ENCODE data around the gene OR14K1. TPM values are rescaled to one million over a fixed set of nuclear protein-coding genes. Genes with fewer than 3 reads are reported as not detected.
"Not testable (repeated sequence)": the region's sequence is repeated elsewhere in the genome, so short reads cannot be mapped to it uniquely, and the experiment has no call there.

Gene OR14K1
- total RNA-seq: not detected in 2 replicates
- long read RNA-seq: 0 reads

GRCh38 chr1:247738315-247738714 lies at the start of gene OR14K1:
Gene OR14K1 (plus strand): TSS chr1:247738615. CDS start chr1:247738615, 0 bp downstream.
- Mint-ChIP-seq H3K4me1 (no peaks in the 10 kb centered on the region), H3K36me3 (ENCODE audit: low read depth) (no peaks in the 10 kb centered on the region), H3K4me3 (no peak within 1 kb of the TSS), H3K27ac (ENCODE audit: unreplicated experiment) (no peak within 1 kb of the TSS), H3K9me3 (peaks cover 2% of the 10 kb centered on the region), H3K27me3 (ENCODE audit: low read depth) (no peaks in the 10 kb centered on the region)
- no peak for DNase-seq (ENCODE audit: low read depth, low spot score)
- TF ChIP-seq CTCF (conservative IDR thresholded peaks at IDR 0.05): no peak

GRCh38 chr1:247701338-247701737 lies 37.1 kb upstream of the OR14K1 start:
- no peak for TF ChIP-seq CTCF (conservative IDR thresholded peaks at IDR 0.05)
- H3K9me3 Mint-ChIP-seq: peaks cover 7% of the 10 kb centered on the region
- H3K27ac Mint-ChIP-seq (ENCODE audit: unreplicated experiment): no peak overlapping the region
- H3K4me3 Mint-ChIP-seq: no peak overlapping the region
- no peaks in the 10 kb centered on the region for H3K27me3 Mint-ChIP-seq (ENCODE audit: low read depth)
- H3K4me1 Mint-ChIP-seq: no peaks in the 10 kb centered on the region
- DNase-seq (ENCODE audit: low read depth, low spot score): no peak
- H3K36me3 Mint-ChIP-seq (ENCODE audit: low read depth): peaks cover 3% of the 10 kb centered on the region

- not testable (repeated sequence) for H3K4me1 Mint-ChIP-seq; H3K36me3 Mint-ChIP-seq (ENCODE audit: low read depth); H3K27ac Mint-ChIP-seq (ENCODE audit: unreplicated experiment); DNase-seq (ENCODE audit: low read depth, low spot score); H3K4me3 Mint-ChIP-seq; H3K27me3 Mint-ChIP-seq (ENCODE audit: low read depth)
- H3K9me3 Mint-ChIP-seq: peaks cover 24% of the 10 kb centered on the region
Observed at GRCh38 chr1:247710681-247711080, 27.7 kb upstream of the OR14K1 start.

GRCh38 chr1:247713753-247714152 lies 24.7 kb upstream of the OR14K1 start:
- H3K27me3 Mint-ChIP-seq (ENCODE audit: low read depth): no peaks in the 10 kb centered on the region
- TF ChIP-seq CTCF (conservative IDR thresholded peaks at IDR 0.05): no peak
- no peak for DNase-seq (ENCODE audit: low read depth, low spot score)
- H3K4me1 Mint-ChIP-seq: no peaks in the 10 kb centered on the region
- H3K36me3 Mint-ChIP-seq (ENCODE audit: low read depth): no peaks in the 10 kb centered on the region
- H3K9me3 Mint-ChIP-seq: peaks cover 12% of the 10 kb centered on the region
- H3K27ac Mint-ChIP-seq (ENCODE audit: unreplicated experiment): no peak overlapping the region
- H3K4me3 Mint-ChIP-seq: no peak overlapping the region

GRCh38 chr1:247716546-247716945 lies 21.9 kb upstream of the OR14K1 start, which contains the start of gene OR6F1:
Gene OR6F1 (minus strand): TSS chr1:247716646. CDS start chr1:247712755, 3,891 bp downstream.
- Mint-ChIP-seq H3K4me1 (no peaks in the 10 kb centered on the region), H3K27ac (ENCODE audit: unreplicated experiment) (no peak within 1 kb of the TSS), H3K36me3 (ENCODE audit: low read depth) (no peaks in the 10 kb centered on the region), H3K4me3 (no peak within 1 kb of the TSS), H3K9me3 (peaks cover 2% of the 10 kb centered on the region), H3K27me3 (ENCODE audit: low read depth) (no peaks in the 10 kb centered on the region)
- no peak for DNase-seq (ENCODE audit: low read depth, low spot score)
- no peak for TF ChIP-seq CTCF (conservative IDR thresholded peaks at IDR 0.05)

- TF ChIP-seq CTCF (conservative IDR thresholded peaks at IDR 0.05): no peak
- H3K9me3 Mint-ChIP-seq: peaks cover 4% of the 10 kb centered on the region
- H3K36me3 Mint-ChIP-seq (ENCODE audit: low read depth): no peaks in the 10 kb centered on the region
- H3K27me3 Mint-ChIP-seq (ENCODE audit: low read depth): no peaks in the 10 kb centered on the region
- no peak for DNase-seq (ENCODE audit: low read depth, low spot score)
- no peaks in the 10 kb centered on the region for H3K4me1 Mint-ChIP-seq
- no peak overlapping the region for H3K27ac Mint-ChIP-seq (ENCODE audit: unreplicated experiment)
- H3K4me3 Mint-ChIP-seq: no peak overlapping the region
Observed at GRCh38 chr1:247721222-247721621, 17.2 kb upstream of the OR14K1 start.
